Activated naive CD4-positive, alpha-beta T cell treated with anti-CD3 and anti-CD28 coated beads for 36 hours (primary cell): Measurements from ENCODE around the gene ABCA1. TPM values are rescaled to one million over a fixed set of nuclear protein-coding genes. Genes with fewer than 3 reads are reported as not detected.

Experiments used
- CTCF ChIA-PET: fragments of 350-600 bp; sonication (Branson Sonifier 250); formaldehyde crosslinking; loops from one replicate; lab custom pipeline; 2021; ENCODE audit warnings: antibody characterized with exemption; lab: Charles Lee
- DNase-seq: peaks from one replicate; pipeline ENCODE4 v3.0.0-alpha.2; 2020
- H3K27ac Mint-ChIP-seq: one replicate; pipeline ENCODE4 v1.8.0; 2021; ENCODE audit warnings: mild to moderate bottlenecking, mixed read lengths
- H3K27me3 Mint-ChIP-seq: one replicate; pipeline ENCODE4 v1.8.0; 2021; ENCODE audit warnings: low read depth, mixed read lengths
- H3K36me3 Mint-ChIP-seq: one replicate; pipeline ENCODE4 v1.8.0; 2021; ENCODE audit warnings: low read depth, mixed read lengths
- H3K4me1 Mint-ChIP-seq: one replicate; pipeline ENCODE4 v1.8.0; 2021; ENCODE audit warnings: low read depth, mixed read lengths
- H3K4me3 Mint-ChIP-seq: one replicate; pipeline ENCODE4 v1.8.0; 2021; ENCODE audit warnings: mild to moderate bottlenecking, moderate library complexity, mixed read lengths
- H3K9me3 Mint-ChIP-seq: one replicate; pipeline ENCODE4 v1.8.0; 2021; ENCODE audit warnings: mixed read lengths
- intact Hi-C: fragments of 100-400 bp; cut with micrococcal nuclease; formaldehyde crosslinking; loops from one replicate; pipeline ENCODE4 v1.15.1; 2023
- total RNA-seq, 2 experiments: library from RNA; stranded (reverse); gene quantifications; one replicate each; pipeline ENCODE4 v1.2.3, GENCODE V29; 2021

Gene ABCA1
- total RNA-seq, 2 experiments from 2014 or later = 31.3 to 31.5 TPM

DNA sequence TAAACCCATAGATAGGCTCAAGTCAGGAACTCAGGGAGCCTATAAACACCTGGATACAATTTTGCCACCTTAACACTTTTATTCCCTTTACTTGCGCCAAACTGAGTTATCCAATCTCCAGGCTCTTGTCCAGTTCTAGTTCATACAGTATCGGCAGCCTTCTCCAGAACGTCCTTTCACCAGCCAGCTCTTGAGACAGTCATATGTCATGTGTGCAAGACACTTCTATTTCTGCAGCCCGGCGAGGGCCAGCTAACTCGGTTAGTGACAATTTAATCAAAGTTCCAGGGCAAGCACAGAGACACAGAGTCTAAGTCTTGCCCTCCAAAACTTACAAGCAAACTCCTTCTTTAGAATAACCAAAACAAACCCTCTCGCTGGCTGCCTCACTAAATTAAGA lies 12.9 kb downstream of the ABCA1 start:
- Mint-ChIP-seq H3K4me3 (no peak overlapping the region), H3K27me3 (no peaks in the 10 kb centered on the region), H3K4me1 (peaks cover 18% of the 10 kb centered on the region), H3K27ac (no peak overlapping the region), H3K36me3 (peaks cover 3% of the 10 kb centered on the region), H3K9me3 (no peaks in the 10 kb centered on the region)
- intact Hi-C loops = no loop called here
- DNase-seq = no peak
- CTCF ChIA-PET = no interaction called here

- intact Hi-C loops = no loop called here
- no peak overlapping the region for H3K4me3 Mint-ChIP-seq
- no peak overlapping the region for H3K27ac Mint-ChIP-seq
- peaks cover 21% of the 10 kb centered on the region for H3K4me1 Mint-ChIP-seq
- CTCF ChIA-PET = no interaction called here
- peak; percentile 19 for DNase-seq
- peaks cover 3% of the 10 kb centered on the region for H3K36me3 Mint-ChIP-seq
- H3K9me3 Mint-ChIP-seq = no peaks in the 10 kb centered on the region
- no peaks in the 10 kb centered on the region for H3K27me3 Mint-ChIP-seq
Measured at GRCh38 chr9:104914466-104914865, 13.5 kb downstream of the ABCA1 start.

- H3K27me3 Mint-ChIP-seq = no peaks in the 10 kb centered on the region
- CTCF ChIA-PET = interaction anchor here (1.7 kb wide), 1 partner anchor 9 kb away, joined by 4 read pairs; no protein-coding TSS in a partner anchor
- no peak for DNase-seq
- peaks cover 28% of the 10 kb centered on the region for H3K4me1 Mint-ChIP-seq
- H3K27ac Mint-ChIP-seq = no peak overlapping the region
- intact Hi-C loops = no loop called here
- no peak overlapping the region for H3K4me3 Mint-ChIP-seq
- H3K36me3 Mint-ChIP-seq = peaks cover 4% of the 10 kb centered on the region
- no peaks in the 10 kb centered on the region for H3K9me3 Mint-ChIP-seq
Measured at GRCh38 chr9:104912606-104913005, 15.3 kb downstream of the ABCA1 start.

DNA sequence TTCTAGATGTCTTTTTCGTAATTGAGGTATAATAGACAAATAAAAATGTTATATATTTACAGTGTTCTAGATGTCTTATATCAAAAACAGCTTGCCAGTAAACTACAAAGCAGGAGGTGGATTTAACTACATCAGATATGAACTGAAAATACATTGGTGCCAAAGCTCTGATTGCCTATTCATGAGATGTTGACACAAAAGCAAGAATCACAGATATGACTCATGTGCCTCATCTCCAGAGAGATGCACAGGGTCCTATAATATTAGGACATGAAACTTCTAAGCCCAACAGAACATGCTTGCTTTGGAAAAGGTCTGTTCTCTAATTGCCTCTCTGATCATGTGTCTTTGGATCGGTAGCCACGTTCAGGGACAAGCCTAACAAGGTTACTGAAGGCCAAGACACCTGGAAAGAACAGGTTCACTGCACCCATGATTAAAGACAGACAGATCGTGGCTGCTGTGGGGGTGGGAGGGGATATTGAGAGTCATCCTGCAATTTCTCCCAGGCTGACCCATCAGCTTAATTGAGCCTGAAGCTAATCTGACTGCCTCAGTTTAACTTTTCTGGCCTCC lies 16.8 kb downstream of the ABCA1 start:
- intact Hi-C loops = no loop called here
- Mint-ChIP-seq H3K9me3 (no peaks in the 10 kb centered on the region), H3K4me1 (peaks cover 28% of the 10 kb centered on the region), H3K27me3 (no peaks in the 10 kb centered on the region), H3K4me3 (no peak overlapping the region), H3K36me3 (peaks cover 4% of the 10 kb centered on the region), H3K27ac (no peak overlapping the region)
- DNase-seq = no peak
- CTCF ChIA-PET = no interaction called here

DNA sequence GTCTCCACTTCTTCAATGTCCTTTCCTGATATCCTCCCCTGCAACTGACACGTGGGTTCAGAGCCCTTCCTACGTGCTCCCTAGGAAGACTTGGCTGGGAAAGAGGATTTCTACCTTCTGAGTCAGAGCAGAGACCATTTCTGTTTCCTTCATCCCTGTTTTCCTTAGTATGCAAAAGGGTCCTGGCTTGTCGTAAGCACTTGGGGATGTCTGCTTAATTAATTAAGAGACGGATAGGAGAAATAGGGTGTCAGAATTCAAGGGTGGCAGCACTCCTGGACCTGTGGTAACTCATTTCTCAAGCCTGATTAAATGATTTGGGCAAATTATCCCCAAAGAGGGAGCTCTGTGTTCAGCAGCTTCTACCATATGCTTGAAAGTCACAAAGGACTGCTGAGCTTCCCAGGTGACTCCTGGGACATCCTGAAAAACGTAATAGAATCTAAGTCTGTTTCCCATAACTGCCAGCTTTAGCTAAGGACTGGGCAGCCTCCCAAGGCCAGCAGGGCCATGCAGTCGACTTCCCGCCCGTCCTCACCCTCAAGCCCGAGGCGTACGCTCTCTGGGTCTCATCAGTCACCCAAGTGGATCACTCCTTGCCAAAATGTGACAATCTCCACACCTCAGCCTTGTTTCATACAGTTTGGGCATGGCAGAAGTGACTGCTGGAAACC lies 20.5 kb downstream of the ABCA1 start:
- no peak for DNase-seq
- intact Hi-C loops = no loop called here
- Mint-ChIP-seq H3K27me3 (no peaks in the 10 kb centered on the region), H3K9me3 (no peaks in the 10 kb centered on the region), H3K4me1 (peaks cover 24% of the 10 kb centered on the region), H3K27ac (no peak overlapping the region), H3K36me3 (peaks cover 3% of the 10 kb centered on the region), H3K4me3 (no peak overlapping the region)
- CTCF ChIA-PET = no interaction called here

DNA sequence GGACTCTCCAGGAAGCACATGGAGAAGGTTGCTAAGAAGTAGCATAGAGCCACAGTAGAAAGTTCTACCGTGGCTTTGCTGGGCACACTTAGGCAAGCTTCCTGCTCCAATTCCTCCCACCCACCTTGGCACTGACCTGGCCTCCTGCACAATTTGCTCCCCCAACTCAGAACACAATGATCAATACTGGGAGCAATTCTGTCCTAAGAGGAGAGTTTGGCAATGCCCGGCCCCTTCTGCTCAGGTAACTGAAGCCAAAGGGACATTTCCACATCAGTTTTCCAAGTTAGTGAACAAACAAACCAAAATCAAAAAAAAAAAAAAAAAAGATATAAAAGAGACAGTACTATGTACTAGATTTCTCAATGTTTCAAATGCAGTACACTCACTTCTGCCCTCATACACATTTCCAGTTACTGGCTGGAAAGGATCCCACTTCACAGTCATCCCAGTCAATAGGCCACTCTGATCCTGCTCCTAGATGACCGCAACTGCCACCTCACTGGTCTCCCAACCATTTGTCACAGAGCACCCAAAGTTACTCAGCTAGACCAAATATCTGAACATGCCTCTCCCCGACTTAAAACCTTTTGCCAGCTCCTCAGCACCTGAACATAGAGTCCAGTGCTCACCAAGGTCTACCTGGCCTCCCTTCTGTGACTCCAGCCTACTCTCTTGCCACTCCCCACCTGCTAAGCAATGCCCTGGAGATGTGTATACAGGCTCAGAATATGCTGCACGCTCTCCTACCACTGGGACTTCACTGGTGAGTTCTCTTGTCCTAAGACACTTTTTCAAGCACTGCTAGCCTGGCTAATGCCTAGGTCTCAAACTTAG lies 21.3 kb downstream of the ABCA1 start:
- DNase-seq = no peak
- H3K4me3 Mint-ChIP-seq = no peak overlapping the region
- no peaks in the 10 kb centered on the region for H3K9me3 Mint-ChIP-seq
- H3K36me3 Mint-ChIP-seq = peaks cover 3% of the 10 kb centered on the region
- H3K4me1 Mint-ChIP-seq = peaks cover 24% of the 10 kb centered on the region
- no peak overlapping the region for H3K27ac Mint-ChIP-seq
- intact Hi-C loops = no loop called here
- H3K27me3 Mint-ChIP-seq = no peaks in the 10 kb centered on the region
- CTCF ChIA-PET = no interaction called here

DNA sequence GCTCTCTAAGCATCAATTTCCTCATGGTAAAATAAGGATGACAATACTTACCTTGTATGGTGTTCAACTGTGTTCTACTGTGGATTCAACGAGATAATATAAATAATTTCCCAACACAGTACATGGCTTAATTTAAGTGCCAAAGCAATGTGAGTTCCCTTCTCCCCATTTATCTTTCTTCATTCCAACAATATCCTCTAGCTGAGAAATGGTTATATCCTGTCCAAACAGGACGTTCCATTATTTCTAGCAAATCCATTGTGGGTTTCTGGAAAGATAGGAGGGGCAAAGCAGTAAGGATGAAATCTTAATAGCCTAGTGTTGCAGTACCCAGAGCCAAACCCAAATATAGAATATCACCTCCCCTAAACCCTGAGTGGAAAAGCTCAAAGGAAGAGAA lies 22.0 kb downstream of the ABCA1 start:
- no peak for DNase-seq
- Mint-ChIP-seq H3K27me3 (no peaks in the 10 kb centered on the region), H3K9me3 (no peaks in the 10 kb centered on the region), H3K4me3 (no peak overlapping the region), H3K36me3 (peaks cover 7% of the 10 kb centered on the region), H3K27ac (no peak overlapping the region), H3K4me1 (peaks cover 17% of the 10 kb centered on the region)
- intact Hi-C loops = no loop called here
- CTCF ChIA-PET = no interaction called here

DNA sequence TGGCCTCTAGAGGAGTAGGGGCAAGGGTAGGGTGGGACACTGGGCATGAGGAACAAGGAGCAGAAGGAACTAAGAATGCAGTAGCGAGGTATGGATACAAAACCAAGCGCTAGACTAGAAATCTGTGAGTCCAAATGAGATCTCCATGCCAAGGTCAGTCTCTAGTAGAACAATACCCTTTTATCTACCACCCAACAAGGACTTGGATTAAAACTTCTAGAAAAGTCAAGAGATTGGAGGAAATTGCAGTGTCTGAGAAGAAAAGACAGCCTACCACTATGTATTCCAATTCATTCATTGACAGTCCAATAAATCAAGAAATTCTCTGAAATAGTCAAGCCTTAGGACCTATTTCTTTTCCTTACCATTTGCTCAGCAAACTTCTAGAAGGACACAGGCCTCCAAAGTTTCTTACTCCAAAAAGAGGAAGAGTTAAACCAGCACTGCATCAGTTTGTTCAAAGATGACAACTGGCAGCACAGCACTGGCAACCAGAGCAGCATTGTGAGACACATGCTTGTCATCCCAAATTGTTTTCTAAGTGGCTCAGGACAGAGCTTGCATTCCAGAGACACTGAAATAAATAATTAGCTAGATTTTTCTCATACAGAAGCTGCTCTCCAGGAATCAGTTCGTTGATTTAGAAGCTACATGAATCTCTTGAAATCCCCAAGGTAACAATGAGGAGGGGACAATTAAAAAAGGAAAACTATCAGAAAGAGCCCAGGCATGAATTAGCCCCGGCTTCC lies 22.6 kb downstream of the ABCA1 start:
- CTCF ChIA-PET = no interaction called here
- Mint-ChIP-seq H3K4me3 (no peak overlapping the region), H3K4me1 (peaks cover 18% of the 10 kb centered on the region)

GRCh38 chr9:104903609-104904008 lies 24.3 kb downstream of the ABCA1 start:
- Mint-ChIP-seq H3K4me3 (no peak overlapping the region), H3K27me3 (no peaks in the 10 kb centered on the region), H3K27ac (no peak overlapping the region), H3K36me3 (peaks cover 10% of the 10 kb centered on the region), H3K4me1 (peaks cover 11% of the 10 kb centered on the region), H3K9me3 (no peaks in the 10 kb centered on the region)
- intact Hi-C loops = no loop called here
- CTCF ChIA-PET = interaction anchor here (0.6 to 0.9 kb wide), 2 partner anchors 40 to 148 kb away, joined by 3 read pairs; no protein-coding TSS in a partner anchor
- DNase-seq = no peak

More for the DNA sequence above, 22.6 kb downstream of the ABCA1 start:
- DNase-seq = no peak
- Mint-ChIP-seq H3K27ac (no peak overlapping the region), H3K36me3 (peaks cover 7% of the 10 kb centered on the region), H3K9me3 (no peaks in the 10 kb centered on the region), H3K27me3 (no peaks in the 10 kb centered on the region)
- intact Hi-C loops = no loop called here

- Mint-ChIP-seq H3K36me3 (peaks cover 15% of the 10 kb centered on the region), H3K4me1 (peaks cover 11% of the 10 kb centered on the region), H3K9me3 (no peaks in the 10 kb centered on the region), H3K4me3 (no peak overlapping the region), H3K27ac (no peak overlapping the region), H3K27me3 (no peaks in the 10 kb centered on the region)
- no peak for DNase-seq
- intact Hi-C loops = no loop called here
- CTCF ChIA-PET = interaction anchor here (0.6 to 1.1 kb wide), 2 partner anchors 38 to 80 kb away, joined by 3 read pairs; no protein-coding TSS in a partner anchor
Measured at GRCh38 chr9:104900871-104901270, 27.1 kb downstream of the ABCA1 start.

- Mint-ChIP-seq H3K4me1 (peaks cover 11% of the 10 kb centered on the region), H3K27ac (no peak overlapping the region), H3K27me3 (no peaks in the 10 kb centered on the region), H3K36me3 (peaks cover 17% of the 10 kb centered on the region), H3K4me3 (no peak overlapping the region), H3K9me3 (no peaks in the 10 kb centered on the region)
- CTCF ChIA-PET = interaction anchor here (1.3 kb wide), 1 partner anchor 99 kb away, joined by 3 read pairs; no protein-coding TSS in a partner anchor
- intact Hi-C loops = no loop called here
- no peak for DNase-seq
Measured at GRCh38 chr9:104900324-104900723, 27.6 kb downstream of the ABCA1 start.

GRCh38 chr9:104899759-104900247 lies 28.2 kb downstream of the ABCA1 start:
- H3K4me3 Mint-ChIP-seq = no peak overlapping the region
- no peak for DNase-seq

More at GRCh38 chr9:104899759-104900247, 28.2 kb downstream of the ABCA1 start:
- H3K4me1 Mint-ChIP-seq = peaks cover 11% of the 10 kb centered on the region
- H3K27me3 Mint-ChIP-seq = no peaks in the 10 kb centered on the region
- H3K36me3 Mint-ChIP-seq = peaks cover 19% of the 10 kb centered on the region
- H3K9me3 Mint-ChIP-seq = no peaks in the 10 kb centered on the region
- H3K27ac Mint-ChIP-seq = peak overlapping the region; percentile 11
- intact Hi-C loops = no loop called here
- CTCF ChIA-PET = interaction anchor here (1.3 kb wide), 1 partner anchor 99 kb away, joined by 3 read pairs; no protein-coding TSS in a partner anchor
